NCI-H510A treated with DMSO at 0.1 percent for 48 hours (cell line): ENCODE data around the gene DPYSL5.
"Not testable (repeated sequence)": the region's sequence is repeated elsewhere in the genome, so short reads cannot be mapped to it uniquely, and the experiment has no call there.

ENCODE experiments used
- DNase-seq: peaks from one replicate; lab custom pipeline; 2025; lab: John Stamatoyannopoulos, UW

Gene DPYSL5

GRCh38 chr2:26847655-26848335 is at the start of gene DPYSL5:
Gene DPYSL5 (plus strand): TSS chr2:26848132. CDS start chr2:26898500, 50,368 bp downstream.
- DNase-seq = peak; percentile 82

- DNase-seq = no peak
Observed at GRCh38 chr2:26801328-26801727, 46.6 kb upstream of the DPYSL5 start.

GRCh38 chr2:26801796-26802195 is 46.1 kb upstream of the DPYSL5 start:
- DNase-seq = no peak

GRCh38 chr2:26805241-26805676 is 42.7 kb upstream of the DPYSL5 start:
- DNase-seq = no peak

GRCh38 chr2:26807788-26808460 is 40.0 kb upstream of the DPYSL5 start:
- DNase-seq = no peak

GRCh38 chr2:26809211-26809610 is 38.7 kb upstream of the DPYSL5 start:
- no peak for DNase-seq

- no peak for DNase-seq
Observed at GRCh38 chr2:26809876-26810577, 37.9 kb upstream of the DPYSL5 start.

GRCh38 chr2:26811261-26811660 is 36.7 kb upstream of the DPYSL5 start:
- no peak for DNase-seq

- DNase-seq = no peak
Observed at GRCh38 chr2:26811791-26812694, 35.9 kb upstream of the DPYSL5 start.

- no peak for DNase-seq
Observed at GRCh38 chr2:26812731-26813130, 35.2 kb upstream of the DPYSL5 start.

GRCh38 chr2:26814072-26814765 is 33.7 kb upstream of the DPYSL5 start:
- not testable (repeated sequence) for DNase-seq

GRCh38 chr2:26816893-26817292 is 31.0 kb upstream of the DPYSL5 start:
- DNase-seq = no peak

- DNase-seq = no peak
Observed at GRCh38 chr2:26818255-26818654, 29.7 kb upstream of the DPYSL5 start.

- DNase-seq = no peak
Observed at GRCh38 chr2:26818972-26819371, 29.0 kb upstream of the DPYSL5 start.

GRCh38 chr2:26820932-26821331 is 27.0 kb upstream of the DPYSL5 start:
- DNase-seq = no peak

- DNase-seq = no peak
Observed at GRCh38 chr2:26822877-26823276, 25.1 kb upstream of the DPYSL5 start.

- no peak for DNase-seq
Observed at GRCh38 chr2:26838121-26838906, 9.6 kb upstream of the DPYSL5 start.

- DNase-seq = no peak
Observed at GRCh38 chr2:26840937-26841610, 6.9 kb upstream of the DPYSL5 start.

- no peak for DNase-seq
Observed at GRCh38 chr2:26843041-26843440, 4.9 kb upstream of the DPYSL5 start.

GRCh38 chr2:26845021-26845420 is 2.9 kb upstream of the DPYSL5 start:
- no peak for DNase-seq
